Heart right ventricle (tissue), 16 donors: ENCODE results near the gene NDUFS6. TPM values are rescaled to one million over a fixed set of nuclear protein-coding genes. Genes with fewer than 3 reads are reported as not detected.

Experiments used
- ATAC-seq, 8 donors: fragments of 200-7000 bp; cut with Tn5 transposase; one replicate each; pipeline ENCODE4 v1.9.1; 2020; ENCODE audit warnings: mild to moderate bottlenecking in 8 of 8, moderate library complexity in 8 of 8, moderate number of reproducible peaks in 1 of 8
- DNase-seq, 2 donors: peaks; one replicate each; pipeline ENCODE4 v3.0.0-alpha.2; 2020
- H3K27ac ChIP-seq, 10 donors: fragments of 200-600 bp; sonication (generic) in 2 of 10; one replicate each; pipeline versions ENCODE4 v1.5.0 to v1.8.0; 2020 to 2022; ENCODE audit warnings: mild to moderate bottlenecking in 3 of 10
- H3K27me3 ChIP-seq, 7 donors: fragments of 200-600 bp; one replicate each; pipeline ENCODE4 v1.8.0; 2021 to 2022; ENCODE audit warnings: mild to moderate bottlenecking in 2 of 7
- H3K36me3 ChIP-seq, 9 donors: fragments of 200-600 bp; sonication (generic) in 1 of 9; one replicate each; pipeline versions ENCODE4 v1.5.0 to v1.8.0; 2020 to 2022; ENCODE audit warnings: mild to moderate bottlenecking in 2 of 9
- H3K4me1 ChIP-seq, 9 donors: fragments of 200-600 bp; sonication (generic) in 1 of 9; one replicate each; pipeline versions ENCODE4 v1.5.0 to v1.8.0; 2020 to 2022; ENCODE audit warnings: mild to moderate bottlenecking in 4 of 9
- H3K4me3 ChIP-seq, 10 donors: fragments of 200-600 bp; sonication (generic) in 2 of 10; one replicate each; pipeline versions ENCODE4 v1.5.0 to v1.8.0; 2020 to 2022; ENCODE audit warnings: mild to moderate bottlenecking in 7 of 10, moderate library complexity in 2 of 10
- H3K9me3 ChIP-seq, 11 donors: fragments of 200-600 bp in 10 of 11; sonication (generic) in 2 of 11; one replicate each; pipeline versions ENCODE4 v1.5.0 to v1.8.0; 2013 to 2022; ENCODE audit warnings: mild to moderate bottlenecking in 2 of 11, control low read depth in 1 of 11, moderate library complexity in 1 of 11
- CTCF ChIP-seq, 9 donors: fragments of 200-600 bp; sonication (generic) in 2 of 9; IDR thresholded peaks; one replicate each; pipeline versions ENCODE4 v1.5.0 to v1.8.0; 2021 to 2022; ENCODE audit warnings: antibody characterized with exemption in 9 of 9, mild to moderate bottlenecking in 5 of 9, moderate library complexity in 1 of 9
- WGBS, 2 donors: extraction: QIAGEN DNeasy Blood & Tissue Kit; methylation state at CpG; one replicate each; pipeline ENCODE4 v1.1.7; 2013; ENCODE audit warnings: inconsistent platforms in 1 of 2; 5-methylcytosine and 5-hydroxymethylcytosine counted together
- intact Hi-C, 10 donors: fragments of 100-400 bp; cut with DNase I; formaldehyde crosslinking; loops; one replicate each; pipeline versions ENCODE4 v1.11.1 to v1.14.2; 2022
- polyA plus RNA-seq, 2 donors: library from polyadenylated mRNA; stranded (reverse); fragments of 200-250 nt; gene quantifications; one replicate each; pipeline ENCODE4 v1.2.3, GENCODE V29; 2013
- total RNA-seq, 10 donors: library from RNA; stranded (reverse); fragmentation: NEBNext Ultra II Directional in 3 of 10; extraction: Animal tissue kit (Norgen Biotek cat#: 25700) in 3 of 10; gene quantifications; one replicate each; pipeline versions ENCODE4 v1.2.1 to v1.2.4, GENCODE V29; 2021 to 2023
- donor health status: Arrhythmogenic right ventricular cardiomyopathy.
- donor health status: ischemic (EF 13 %, LVEDD 7.1; RV severe dilation, severe dysfunction).
- donor health status: healthy with polysubstance abuse.
- donor health status: DM: no; HTN: yes; CAD: no.
- donor health status: DM: no; HTN: no; CAD: no.
- donor health status: ischemic (EF 25% LVEDD 6.9; RV normal size, moderate dysfunction).
- donor health status: ischemic (EF 25% LVEDD 5.7; RV mildly dilated, moderate dysfunction).
- donor health status: healthy.
- donor health status: DM: yes; HTN: yes; CAD: no.
- donor health status: Ischemic cardiomyopathy.
- donor health status: ischemic (EF 35%, LVEDD 5.7; RV mildly dilated, moderate dysfunction).
- donor health status: nonischemic (EF 11% LVEDD 7.7; RV severe dilation, severe dysfunction).
- donor health status: DM: yes; HTN: yes; CAD: no.
- donor health status: PGD.
- donor health status: ischemic (EF 29% LVEDD 5.4; RV normal size, mild dysfunction).
- donor health status: nonischemic (EF 23%, LVEDD 6.1; RV moderate dilation, normal function).

The NDUFS6 gene
- total and polyA plus RNA-seq, 12 donors: 60.2 to 198 (median 87.9) TPM

DNA sequence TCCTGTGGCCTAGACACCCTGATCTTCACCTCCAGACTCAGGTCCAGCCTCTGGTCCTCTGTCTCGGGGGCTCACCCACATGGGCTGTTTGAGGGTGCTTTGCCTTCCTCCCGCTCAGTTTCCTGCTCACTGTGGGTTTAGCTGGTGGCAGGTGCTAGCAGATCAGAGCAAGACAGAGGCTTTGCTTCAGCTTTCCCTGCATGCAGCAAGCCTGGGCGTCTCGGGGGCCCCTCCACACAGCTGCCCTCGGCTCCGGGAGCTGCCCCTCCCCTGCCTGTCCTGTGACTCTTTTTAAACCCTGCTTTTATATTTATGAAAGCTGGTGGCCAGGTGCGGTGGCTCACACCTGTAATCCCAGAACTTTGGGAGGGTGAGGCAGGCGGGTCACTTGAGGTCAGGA, 16.1 kb upstream of the NDUFS6 start:
- H3K36me3 ChIP-seq: no peaks in the 10 kb centered on the region
- DNase-seq: no peak

GRCh38 chr5:1785984-1786383, 15.2 kb upstream of the NDUFS6 start:
- Histone ChIP-seq H3K4me3 (no peak overlapping the region), H3K27ac (no peak overlapping the region), H3K9me3 (no peaks in the 10 kb centered on the region), H3K36me3 (no peaks in the 10 kb centered on the region), H3K27me3 (peaks cover 0 to 9% (median 0%) of the 10 kb centered on the region in 7 donors), H3K4me1 (peaks cover 0 to 17% (median 6%) of the 10 kb centered on the region in 9 donors)
- 91 to 92% methylated on average over 13 of the region's 13 CpGs for WGBS, 2 donors
- intact Hi-C loops: no loop called here
- TF ChIP-seq CTCF (IDR thresholded peaks at IDR 0.05): no peak
- DNase-seq (no peak), ATAC-seq (no peak)

More for the DNA sequence above, 16.1 kb upstream of the NDUFS6 start:
- intact Hi-C loops: no loop called here
- WGBS, 2 donors: 77 to 86% methylated on average over 8 of the region's 8 CpGs
- Histone ChIP-seq H3K27ac (no peak overlapping the region), H3K4me3 (no peak overlapping the region), H3K4me1 (peaks cover 0 to 8% (median 6%) of the 10 kb centered on the region in 9 donors), H3K27me3 (peaks cover 0 to 9% (median 0%) of the 10 kb centered on the region in 7 donors), H3K9me3 (no peaks in the 10 kb centered on the region)
- ATAC-seq: no peak
- TF ChIP-seq CTCF (IDR thresholded peaks at IDR 0.05): no peak

GRCh38 chr5:1786621-1787471, 14.4 kb upstream of the NDUFS6 start:
- 94 to 95% methylated on average over 29 of the region's 29 CpGs for WGBS, 2 donors
- DNase-seq: no peak
- no peak for TF ChIP-seq CTCF (IDR thresholded peaks at IDR 0.05)

DNA sequence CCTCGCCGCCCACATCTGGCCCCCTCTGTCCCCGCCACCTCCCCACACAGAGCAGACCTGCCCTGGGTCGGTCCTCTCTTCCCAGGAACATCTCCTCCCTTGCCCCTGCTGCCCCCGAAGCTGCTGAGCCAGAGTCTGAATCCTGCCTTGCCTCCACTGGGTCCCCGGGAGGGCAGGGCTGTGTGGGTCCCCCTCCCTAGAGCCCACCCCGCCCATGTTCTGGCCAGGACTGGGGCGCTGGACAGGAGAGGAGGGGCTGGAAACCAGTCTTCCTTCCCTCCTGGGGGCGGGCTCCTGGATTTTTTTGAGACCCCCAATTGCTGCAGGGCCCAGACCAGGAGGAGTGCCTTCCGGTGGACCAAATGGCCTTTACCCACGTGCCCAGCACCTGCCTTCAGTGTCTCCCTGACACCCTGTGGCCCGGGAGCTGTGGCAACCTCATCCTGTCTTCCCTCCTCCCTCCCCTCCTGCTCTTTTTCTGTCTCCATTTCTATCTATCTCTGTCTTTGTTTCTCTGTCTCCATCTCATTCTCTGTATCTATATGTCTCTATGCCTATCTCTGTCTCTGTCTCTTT, 13.6 kb upstream of the NDUFS6 start:
- no peaks in the 10 kb centered on the region for H3K9me3 ChIP-seq
- no peak overlapping the region for H3K27ac ChIP-seq
- H3K36me3 ChIP-seq: no peaks in the 10 kb centered on the region
- ATAC-seq (no peak), DNase-seq (no peak)
- TF ChIP-seq CTCF (IDR thresholded peaks at IDR 0.05): no peak
- 94 to 96% methylated on average over 11 to 12 of the region's 12 CpGs for WGBS, 2 donors
- H3K27me3 ChIP-seq: peaks cover 0 to 9% (median 0%) of the 10 kb centered on the region in 7 donors
- H3K4me3 ChIP-seq: no peak overlapping the region
- intact Hi-C loops: no loop called here
- peaks cover 0 to 25% (median 6%) of the 10 kb centered on the region in 9 donors for H3K4me1 ChIP-seq

More at GRCh38 chr5:1786621-1787471, 14.4 kb upstream of the NDUFS6 start:
- intact Hi-C loops: no loop called here
- Histone ChIP-seq H3K9me3 (no peaks in the 10 kb centered on the region), H3K4me3 (no peak overlapping the region), H3K4me1 (peaks cover 0 to 18% (median 6%) of the 10 kb centered on the region in 9 donors), H3K36me3 (no peaks in the 10 kb centered on the region), H3K27me3 (peaks cover 0 to 9% (median 0%) of the 10 kb centered on the region in 7 donors), H3K27ac (no peak overlapping the region)
- ATAC-seq: no peak
